Osteoblast (primary cell): ENCODE results near the gene HNF1A. TPM values are rescaled to one million over a fixed set of nuclear protein-coding genes. Genes with fewer than 3 reads are reported as not detected.
A peak's percentile ranks its signal among the peaks of the same experiment; 100 is the strongest.

ENCODE experiments used
- DNase-seq: peaks from one replicate; pipeline ENCODE4 v3.0.0; 2011; ENCODE audit warnings: low spot score, mixed read lengths; ENCODE audit not compliant: insufficient read length; ENCODE audit errors: missing footprints
- H2AFZ ChIP-seq: 2 replicates; pipeline ENCODE4 v1.6.0; 2011; ENCODE audit warnings: mild to moderate bottlenecking, low read length
- H3K27ac ChIP-seq: 2 replicates; pipeline ENCODE4 v1.5.1; 2011; ENCODE audit warnings: mild to moderate bottlenecking, low read depth, low read length, moderate library complexity
- H3K27me3 ChIP-seq: 2 replicates; pipeline ENCODE4 v1.6.0; 2012; ENCODE audit warnings: mild to moderate bottlenecking, control low read depth, inconsistent platforms, low read length, moderate library complexity; ENCODE audit not compliant: insufficient read depth
- H3K36me3 ChIP-seq: 2 replicates; pipeline ENCODE4 v1.5.1; 2011; ENCODE audit warnings: mild to moderate bottlenecking, low read length, control low read depth, moderate library complexity; ENCODE audit not compliant: insufficient read depth
- H3K4me1 ChIP-seq: 2 replicates; pipeline ENCODE4 v1.5.1; 2011; ENCODE audit warnings: mild to moderate bottlenecking, low read length, control low read depth, moderate library complexity; ENCODE audit not compliant: insufficient read depth
- H3K4me2 ChIP-seq: 2 replicates; pipeline ENCODE4 v1.6.0; 2011; ENCODE audit warnings: mild to moderate bottlenecking, low read length; ENCODE audit not compliant: insufficient read depth
- H3K4me3 ChIP-seq: fragments of 200-600 bp; sonication (generic); 3 replicates; pipeline ENCODE4 v1.5.1; 2012; ENCODE audit warnings: mild to moderate bottlenecking, low read length, inconsistent platforms; ENCODE audit not compliant: insufficient read depth
- H3K79me2 ChIP-seq: 2 replicates; pipeline ENCODE4 v1.6.0; 2012; ENCODE audit warnings: mild to moderate bottlenecking, low read length, control low read depth, inconsistent platforms; ENCODE audit not compliant: insufficient read depth
- H3K9me3 ChIP-seq: 2 replicates; pipeline ENCODE4 v1.5.1; 2011; ENCODE audit warnings: low read depth, low read length, control low read depth
- H4K20me1 ChIP-seq: 2 replicates; pipeline ENCODE4 v1.6.0; 2012; ENCODE audit warnings: mild to moderate bottlenecking, low read length, control low read depth; ENCODE audit not compliant: insufficient read depth
- CTCF ChIP-seq: IDR thresholded peaks from 2 replicates; pipeline ENCODE4 v1.5.1; 2011; ENCODE audit warnings: mild to moderate bottlenecking, low read depth, low read length, moderate library complexity; ENCODE audit errors: extremely low read depth
- total RNA-seq: library from RNA; depleted of rRNA; stranded (reverse); fragments of >200 nt; gene quantifications from 2 replicates; pipeline ENCODE4 v1.2.3, GENCODE V29; 2012

The HNF1A gene
- total RNA-seq, 1 donor: not detected

- H3K36me3 ChIP-seq: peaks cover 22% of the 10 kb centered on the region
- H3K9me3 ChIP-seq: no peaks in the 10 kb centered on the region
- H2AFZ ChIP-seq: no peak overlapping the region
- H3K27ac ChIP-seq: no peak overlapping the region
- peak; percentile 30 for DNase-seq
- no peak overlapping the region for H3K4me2 ChIP-seq
- H3K4me1 ChIP-seq: peaks cover 9% of the 10 kb centered on the region
- no peak overlapping the region for H3K4me3 ChIP-seq
- H4K20me1 ChIP-seq: no peaks in the 10 kb centered on the region
- peaks cover 16% of the 10 kb centered on the region for H3K79me2 ChIP-seq
- no peak for TF ChIP-seq CTCF
- no peaks in the 10 kb centered on the region for H3K27me3 ChIP-seq
Measured at GRCh38 chr12:121013715-121014114, 35.4 kb downstream of the HNF1A start.

GRCh38 chr12:121015825-121016766 lies 37.8 kb downstream of the HNF1A start, which contains the start of gene C12orf43:
C12orf43 (minus strand) TSS chr12:121016487; CDS start chr12:121016474, 13 bp downstream.
- TF ChIP-seq CTCF: no peak
- H3K36me3 ChIP-seq: no peaks in the 10 kb centered on the region
- no peaks in the 10 kb centered on the region for H4K20me1 ChIP-seq
- peaks cover 16% of the 10 kb centered on the region for H3K79me2 ChIP-seq
- peak within 1 kb of the TSS; percentile 79 for H3K27ac ChIP-seq
- H2AFZ ChIP-seq: peak within 1 kb of the TSS; percentile 96
- peak within 1 kb of the TSS; percentile 86 for H3K4me3 ChIP-seq
- H3K4me2 ChIP-seq: peak within 1 kb of the TSS; percentile 91
- H3K4me1 ChIP-seq: peaks cover 9% of the 10 kb centered on the region
- H3K9me3 ChIP-seq: no peaks in the 10 kb centered on the region
- H3K27me3 ChIP-seq: peaks cover 2% of the 10 kb centered on the region
- peak; percentile 97 for DNase-seq

GRCh38 chr12:121017966-121018491 lies 39.7 kb downstream of the HNF1A start:
- Histone ChIP-seq H3K27ac (no peak overlapping the region), H3K4me1 (peaks cover 9% of the 10 kb centered on the region), H3K36me3 (no peaks in the 10 kb centered on the region), H3K9me3 (no peaks in the 10 kb centered on the region), H3K79me2 (peaks cover 16% of the 10 kb centered on the region), H2AFZ (no peak overlapping the region), H3K27me3 (peaks cover 2% of the 10 kb centered on the region), H4K20me1 (no peaks in the 10 kb centered on the region), H3K4me2 (no peak overlapping the region), H3K4me3 (no peak overlapping the region)
- no peak for TF ChIP-seq CTCF
- no peak for DNase-seq

GRCh38 chr12:121018860-121019617 lies 40.7 kb downstream of the HNF1A start:
- H3K36me3 ChIP-seq: no peaks in the 10 kb centered on the region
- no peak overlapping the region for H3K4me3 ChIP-seq
- DNase-seq: no peak
- H3K27ac ChIP-seq: no peak overlapping the region
- no peak for TF ChIP-seq CTCF
- H3K27me3 ChIP-seq: peaks cover 2% of the 10 kb centered on the region
- H3K9me3 ChIP-seq: no peaks in the 10 kb centered on the region
- peaks cover 16% of the 10 kb centered on the region for H3K79me2 ChIP-seq
- no peak overlapping the region for H3K4me2 ChIP-seq
- no peaks in the 10 kb centered on the region for H4K20me1 ChIP-seq
- no peak overlapping the region for H2AFZ ChIP-seq
- H3K4me1 ChIP-seq: peaks cover 9% of the 10 kb centered on the region
